GM21723 (cell line): ENCODE data around the gene MLC1.
A peak's percentile ranks its signal among the peaks of the same experiment; 100 is the strongest.

Experiments used
- ATAC-seq: cut with Tn5 transposase; IDR thresholded peaks from one replicate; pipeline ENCODE4 v1.9.1; 2021; ENCODE audit warnings: mild to moderate bottlenecking, moderate library complexity; ENCODE audit not compliant: unreplicated experiment

MLC1 gene

GRCh38 chr22:50039669-50040443 lies 45.4 kb downstream of the MLC1 start:
- no peak for ATAC-seq

GRCh38 chr22:50035976-50036724 lies 49.1 kb downstream of the MLC1 start:
- no peak for ATAC-seq

GRCh38 chr22:50035131-50035881 lies 49.9 kb downstream of the MLC1 start:
- no peak for ATAC-seq

- no peak for ATAC-seq
Observed at GRCh38 chr22:50034126-50035081, 50.8 kb downstream of the MLC1 start.

- ATAC-seq, result no peak
Observed at GRCh38 chr22:50032941-50033601, 52.2 kb downstream of the MLC1 start.

- ATAC-seq, result no peak
Observed at GRCh38 chr22:50032109-50032871, 52.9 kb downstream of the MLC1 start.

GRCh38 chr22:50031189-50032091 lies 53.8 kb downstream of the MLC1 start:
- no peak for ATAC-seq

- ATAC-seq, result peak; percentile 70
Observed at GRCh38 chr22:50030297-50031188, 54.7 kb downstream of the MLC1 start.

GRCh38 chr22:50027639-50028537 lies 57.3 kb downstream of the MLC1 start:
- no peak for ATAC-seq

- no peak for ATAC-seq
Observed at GRCh38 chr22:50025993-50026392, 59.2 kb downstream of the MLC1 start.

- ATAC-seq, result no peak
Observed at GRCh38 chr22:50022171-50022819, 62.9 kb downstream of the MLC1 start.

- ATAC-seq, result no peak
Observed at GRCh38 chr22:50020606-50021005, 64.6 kb downstream of the MLC1 start.

- no peak for ATAC-seq
Observed at GRCh38 chr22:50019316-50019715, 65.9 kb downstream of the MLC1 start.

- ATAC-seq, result no peak
Observed at GRCh38 chr22:50018608-50019285, 66.5 kb downstream of the MLC1 start.

GRCh38 chr22:50017701-50018224 lies 67.5 kb downstream of the MLC1 start:
- no peak for ATAC-seq
